Measurements from ENCODE around the gene KAT6B.
A peak's percentile ranks its signal among the peaks of the same experiment; 100 is the strongest.
"Not testable (repeated sequence)": the region's sequence is repeated elsewhere in the genome, so short reads cannot be mapped to it uniquely, and the experiment has no call there.

Gene KAT6B

GRCh38 chr10:74863551-74863950 lies 37.2 kb downstream of the KAT6B start:
- no peak for DNase-seq

DNA sequence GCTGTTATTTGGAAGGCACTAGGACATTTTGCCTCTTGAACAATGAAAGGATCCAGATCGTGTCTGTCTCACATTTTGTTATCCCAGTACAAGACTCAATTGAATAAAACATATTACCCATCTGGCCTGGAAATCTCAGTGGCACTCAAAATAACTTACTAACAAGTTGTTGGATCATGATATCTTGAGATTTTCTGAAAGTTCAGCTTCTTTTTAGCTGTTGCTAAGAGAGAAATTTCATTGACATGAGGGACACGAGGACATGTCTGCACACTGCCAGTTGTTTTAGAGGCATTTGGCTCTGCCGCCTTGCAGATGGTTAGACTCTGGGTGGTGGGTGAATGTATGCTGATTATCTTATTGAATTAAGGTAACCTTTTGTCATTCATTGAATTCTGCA lies 41.0 kb downstream of the KAT6B start:
- DNase-seq, result no peak

GRCh38 chr10:74868392-74868977 lies 42.1 kb downstream of the KAT6B start:
- peak in 1 of 5 experiments; percentile 20 for DNase-seq

GRCh38 chr10:74869635-74870034 lies 43.2 kb downstream of the KAT6B start:
- no peak for DNase-seq

DNA sequence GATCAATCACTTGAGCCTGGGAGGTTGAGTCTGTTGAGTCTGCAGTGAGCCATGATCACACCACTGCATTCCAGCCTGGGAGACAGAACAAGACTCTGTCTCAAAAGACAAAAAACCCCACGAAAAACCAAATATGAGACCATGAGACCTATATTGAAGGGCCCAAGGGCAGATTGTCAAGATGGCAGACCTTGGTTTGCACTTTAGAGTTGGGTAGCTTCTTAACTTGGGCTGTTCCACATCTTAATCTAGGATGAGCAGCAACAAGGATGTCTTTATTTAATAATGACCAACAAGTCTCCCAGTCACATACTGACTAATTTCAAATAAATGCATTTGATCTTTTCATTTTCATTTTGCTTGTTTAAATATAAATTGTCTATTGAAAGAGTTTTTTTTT lies 43.8 kb downstream of the KAT6B start:
- no peak for DNase-seq

GRCh38 chr10:74871595-74872382 lies 45.4 kb downstream of the KAT6B start:
- DNase-seq, result peak in 1 of 5 experiments; percentile 40

- no peak for DNase-seq
These were observed 47.5 kb downstream of the KAT6B start for GRCh38 chr10:74873803-74874454.

DNA sequence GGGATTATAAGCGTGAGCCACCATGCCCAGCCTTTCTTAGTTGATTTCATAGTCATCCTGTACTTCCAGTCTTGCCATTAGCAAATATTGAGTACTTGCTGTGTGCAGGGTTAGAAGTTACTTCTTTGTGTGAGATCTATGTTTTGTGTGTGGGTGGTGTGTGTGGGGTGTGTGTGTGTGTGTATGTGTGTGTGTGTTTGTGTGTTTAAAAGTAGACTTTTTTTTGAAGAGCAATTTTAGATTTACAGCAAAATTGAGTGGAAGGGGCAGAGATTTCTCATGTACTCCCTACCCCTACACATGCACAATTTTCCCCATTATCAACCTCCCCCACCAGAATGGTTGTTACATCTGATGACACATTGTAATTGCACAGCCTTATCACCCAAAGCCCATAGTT lies 48.2 kb downstream of the KAT6B start:
- no peak for DNase-seq

GRCh38 chr10:74875068-74875467 lies 48.7 kb downstream of the KAT6B start:
- no peak for DNase-seq

DNA sequence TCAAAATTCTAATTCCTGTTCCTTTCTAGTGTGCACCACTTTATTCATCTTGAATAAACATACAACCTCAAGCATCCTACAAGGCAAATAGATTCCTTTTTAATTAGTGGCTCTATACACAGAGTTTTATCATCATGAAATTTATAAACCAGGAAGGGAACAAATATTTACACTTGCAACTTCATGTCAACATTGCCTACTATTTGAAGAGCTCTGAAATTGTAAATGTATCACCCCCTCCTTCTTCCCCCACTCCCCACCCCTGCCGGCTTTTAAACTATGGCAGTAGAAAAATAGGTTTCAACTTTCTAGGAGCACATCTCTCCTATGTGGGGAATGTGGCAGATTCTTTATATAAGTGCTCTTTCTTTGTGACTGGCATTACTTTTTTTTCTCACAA lies 49.6 kb downstream of the KAT6B start:
- DNase-seq, result no peak

DNA sequence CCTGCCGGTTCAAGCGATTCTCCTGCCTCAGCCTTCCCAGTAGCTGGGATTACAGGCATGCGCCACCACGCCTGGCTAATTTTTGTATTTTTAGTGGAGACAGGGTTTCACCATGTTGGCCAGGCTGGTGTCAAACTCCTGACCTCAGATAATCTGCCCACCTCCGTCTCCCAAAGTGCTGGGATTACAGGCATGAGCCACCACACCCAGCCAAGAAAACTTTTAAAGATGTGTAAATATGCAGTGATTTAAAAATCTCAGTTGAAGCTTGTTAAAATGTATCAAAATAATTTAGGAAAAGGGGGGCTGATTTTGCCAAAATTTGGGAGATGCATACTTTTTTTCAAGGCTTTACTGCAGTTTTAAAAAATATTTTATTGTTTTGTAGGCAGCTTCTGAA lies 50.7 kb downstream of the KAT6B start:
- not testable (repeated sequence) for DNase-seq

- DNase-seq, result no peak
These were observed 51.5 kb downstream of the KAT6B start for GRCh38 chr10:74877898-74878297.

GRCh38 chr10:74880041-74880440 lies 53.6 kb downstream of the KAT6B start:
- DNase-seq, result no peak

DNA sequence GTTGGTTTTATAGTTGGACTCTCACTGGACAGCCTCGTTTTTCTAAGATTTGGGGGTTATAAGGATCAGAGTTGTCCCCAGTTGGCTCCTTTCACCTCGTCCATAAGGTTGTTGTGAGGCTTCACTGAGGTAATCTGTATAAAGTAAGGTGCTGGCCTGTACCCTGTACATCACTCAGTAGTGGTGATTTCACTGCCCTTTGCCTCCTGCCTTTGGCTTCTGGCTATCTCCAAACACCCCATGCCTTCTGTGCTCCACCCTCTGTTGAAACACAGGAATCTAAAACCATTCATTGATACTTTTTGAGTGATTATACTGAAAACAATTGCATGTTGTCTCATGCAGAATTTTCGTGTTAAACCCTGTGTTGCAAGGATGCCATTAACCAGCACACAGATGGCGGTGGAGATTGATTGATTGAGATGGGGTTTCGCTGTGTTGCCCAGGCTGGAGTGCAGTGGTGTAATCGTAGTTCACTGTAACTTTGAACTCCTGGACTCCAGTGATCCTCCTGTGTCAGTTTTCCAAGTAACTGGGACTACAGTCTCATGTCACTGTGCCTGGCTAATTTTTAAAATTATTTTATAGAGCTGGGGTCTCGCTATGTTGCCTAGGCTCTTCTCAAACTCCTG lies 55.0 kb downstream of the KAT6B start:
- DNase-seq, result no peak

DNA sequence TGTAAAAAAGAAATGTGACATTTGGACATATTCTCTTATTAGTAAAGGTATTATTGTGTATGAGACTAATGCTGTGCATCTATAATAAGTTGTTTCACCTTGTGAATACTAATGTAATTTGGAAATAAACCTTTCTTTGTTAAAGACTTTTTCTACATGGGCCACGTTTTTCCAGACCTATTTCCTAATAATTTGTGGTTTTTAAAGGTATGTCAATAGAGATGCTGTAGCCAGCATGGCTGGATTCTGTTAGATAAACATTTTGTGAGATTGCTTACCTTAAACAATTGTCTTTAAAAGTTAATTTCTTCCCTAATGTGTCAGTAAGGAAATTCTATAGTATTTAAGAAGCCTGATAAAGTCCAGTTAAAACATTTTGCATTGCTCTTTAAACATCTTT lies 56.0 kb downstream of the KAT6B start:
- DNase-seq, result no peak

DNA sequence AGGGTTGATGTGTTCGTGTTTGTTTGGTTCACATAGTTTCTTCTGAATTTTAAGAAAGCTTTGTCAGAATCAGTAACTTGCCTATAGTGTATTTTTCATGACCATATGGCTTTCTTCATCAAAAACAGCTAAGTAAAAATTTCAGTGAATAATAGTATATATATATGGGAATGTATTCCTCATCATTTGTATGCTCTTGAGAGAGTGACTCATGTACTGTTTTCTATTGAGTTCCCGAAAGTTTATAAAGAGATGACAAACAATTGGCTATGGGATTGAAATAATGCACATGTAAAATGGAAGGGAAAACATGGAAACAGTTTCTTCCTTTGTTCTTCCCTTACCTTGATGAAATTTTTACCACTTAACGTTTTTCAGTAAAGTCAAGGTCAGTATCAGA lies 56.4 kb downstream of the KAT6B start:
- no peak for DNase-seq

DNA sequence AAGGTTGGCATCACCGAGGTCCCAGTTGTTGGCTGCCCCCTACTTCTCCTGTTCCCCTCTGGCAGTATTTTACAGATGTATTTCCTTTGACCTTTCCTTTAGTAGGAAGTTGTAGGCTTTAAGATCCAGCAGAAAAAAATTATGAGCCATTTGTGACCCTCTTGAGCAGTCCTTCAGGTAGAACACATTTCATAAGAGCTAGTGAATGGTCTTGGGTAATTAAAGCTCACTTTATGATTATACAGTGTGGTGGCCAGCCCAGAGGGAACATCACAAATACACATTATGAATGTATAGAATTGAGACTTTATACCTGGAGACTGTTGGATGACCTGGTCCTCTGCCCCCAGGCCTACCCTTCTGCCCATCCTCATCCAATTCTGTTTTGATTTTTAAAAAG lies 57.0 kb downstream of the KAT6B start:
- no peak for DNase-seq

DNA sequence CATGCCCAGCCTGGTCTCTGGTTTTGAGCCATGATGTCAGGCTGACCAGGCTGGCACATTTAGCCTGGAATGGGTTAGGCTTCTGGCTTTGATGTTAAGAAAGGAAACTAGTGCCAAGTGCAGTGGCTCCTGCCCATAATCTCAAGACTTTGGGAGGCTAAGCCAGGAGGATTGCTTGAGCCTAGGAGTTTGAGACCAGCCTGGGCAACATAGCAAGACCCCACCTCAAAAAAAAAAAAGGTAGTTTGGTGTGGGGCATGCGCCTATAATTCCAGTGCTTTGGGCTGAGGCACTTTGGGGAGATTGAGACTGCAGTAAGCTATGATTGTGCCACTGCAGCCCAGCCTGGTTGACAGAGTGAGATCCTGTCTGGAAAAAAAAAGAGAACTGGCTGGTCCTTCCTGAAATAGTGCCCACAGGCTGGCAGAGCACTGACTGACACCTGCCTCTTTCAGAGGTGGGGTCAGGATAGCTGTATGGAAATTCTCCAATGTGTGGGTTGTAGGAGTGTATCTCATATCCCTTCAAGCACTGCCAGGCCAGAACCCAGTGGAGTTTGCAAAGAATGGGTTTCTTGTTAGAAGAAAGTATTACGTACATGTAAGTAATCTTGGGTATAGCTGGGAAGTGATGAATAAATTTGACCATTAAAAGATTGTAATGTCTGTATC lies 61.3 kb downstream of the KAT6B start:
- no peak for DNase-seq

GRCh38 chr10:74888962-74889661 lies 62.7 kb downstream of the KAT6B start:
- DNase-seq, result no peak

- no peak for DNase-seq
These were observed 63.2 kb downstream of the KAT6B start for GRCh38 chr10:74889662-74889998.

GRCh38 chr10:74890460-74890859 lies 64.1 kb downstream of the KAT6B start:
- DNase-seq, result no peak

GRCh38 chr10:74891053-74891452 lies 64.7 kb downstream of the KAT6B start:
- no peak for DNase-seq

DNA sequence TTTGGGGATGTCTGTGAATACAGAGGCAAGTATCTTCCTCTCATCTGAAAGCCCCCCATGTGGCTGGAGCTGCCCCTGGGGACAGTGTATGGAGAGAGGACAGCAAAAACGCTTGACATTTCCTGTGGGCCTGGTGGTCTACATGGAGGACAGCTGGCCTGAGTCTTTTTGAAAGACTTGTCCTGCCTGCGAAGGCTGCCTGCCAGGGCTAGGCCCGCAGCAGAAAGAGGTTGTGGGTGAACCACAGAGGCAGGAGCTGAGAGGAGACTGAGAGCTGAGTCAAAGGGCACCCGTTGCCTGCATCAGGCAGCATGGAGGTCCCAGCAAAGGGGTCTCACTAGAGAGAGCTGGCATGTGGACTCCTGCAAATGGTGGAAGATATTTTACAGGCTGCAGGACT lies 66.4 kb downstream of the KAT6B start:
- DNase-seq, result no peak
